Cardiac muscle cell (in vitro differentiated cells and primary cell): ENCODE data around the gene DICER1. TPM values are rescaled to one million over a fixed set of nuclear protein-coding genes. Genes with fewer than 3 reads are reported as not detected.

Source experiments
- DNase-seq, 2 donors: peaks; one replicate each; pipeline versions ENCODE4 v3.0.0 to v3.0.0-alpha.2; 2010 to 2017; ENCODE audit warnings: low read depth in 1 of 2, low spot score in 1 of 2
- H3K27ac ChIP-seq: fragments of 200-600 bp; sonication (generic); 2 replicates; pipeline ENCODE4 v1.5.1; 2016
- H3K27me3 ChIP-seq: fragments of 200-600 bp; sonication (generic); 2 replicates; pipeline ENCODE4 v1.6.0; 2016; ENCODE audit warnings: control low read depth
- H3K36me3 ChIP-seq: fragments of 200-600 bp; sonication (generic); 2 replicates; pipeline ENCODE4 v1.5.1; 2016; ENCODE audit warnings: control low read depth
- H3K4me1 ChIP-seq: fragments of 200-600 bp; sonication (generic); 2 replicates; pipeline ENCODE4 v1.8.1; 2017; ENCODE audit warnings: low read depth, mild to moderate bottlenecking, mixed run types
- H3K4me3 ChIP-seq: fragments of 200-600 bp; sonication (generic); 2 replicates; pipeline ENCODE4 v1.5.1; 2016; ENCODE audit warnings: mild to moderate bottlenecking
- H3K9me3 ChIP-seq: fragments of 200-600 bp; sonication (generic); 2 replicates; pipeline ENCODE4 v1.5.1; 2017; ENCODE audit warnings: low read depth, mild to moderate bottlenecking, control low read depth
- CTCF ChIP-seq: IDR thresholded peaks from 2 replicates; pipeline ENCODE4 v1.5.1; 2012; ENCODE audit warnings: low read depth, mild to moderate bottlenecking, low read length
- polyA plus RNA-seq: library from polyadenylated mRNA; unstranded; fragments of >200 nt; fragmentation: Nextera tagmentation; extraction: Ambion mirVana; gene quantifications from 2 replicates; pipeline ENCODE4 v1.2.1, GENCODE V29; 2016
- total RNA-seq: library from RNA; depleted of rRNA; stranded (reverse); fragments of >200 nt; gene quantifications from 2 replicates; pipeline ENCODE4 v1.2.3, GENCODE V29; 2016

The DICER1 gene
- total and polyA plus RNA-seq, 2 experiments from 2014 or later = 14.6 to 69.8 TPM

- Histone ChIP-seq H3K4me3 (no peak overlapping the region), H3K27me3 (peaks cover 4% of the 10 kb centered on the region), H3K4me1 (no peaks in the 10 kb centered on the region), H3K27ac (no peak overlapping the region), H3K36me3 (no peaks in the 10 kb centered on the region), H3K9me3 (no peaks in the 10 kb centered on the region)
- no peak for TF ChIP-seq CTCF
- no peak for DNase-seq
These were observed 86.4 kb downstream of the DICER1 start for GRCh38 chr14:95070748-95071435.

- Histone ChIP-seq H3K4me3 (no peak overlapping the region), H3K36me3 (no peaks in the 10 kb centered on the region), H3K27me3 (peaks cover 4% of the 10 kb centered on the region), H3K9me3 (no peaks in the 10 kb centered on the region), H3K27ac (no peak overlapping the region), H3K4me1 (no peaks in the 10 kb centered on the region)
- DNase-seq = no peak
- no peak for TF ChIP-seq CTCF
These were observed 87.8 kb downstream of the DICER1 start for GRCh38 chr14:95069547-95069946.

GRCh38 chr14:95069018-95069417 lies 88.3 kb downstream of the DICER1 start:
- H3K4me3 ChIP-seq = no peak overlapping the region
- no peaks in the 10 kb centered on the region for H3K4me1 ChIP-seq
- no peak for DNase-seq
- H3K27me3 ChIP-seq = peaks cover 4% of the 10 kb centered on the region
- TF ChIP-seq CTCF = no peak
- H3K9me3 ChIP-seq = no peaks in the 10 kb centered on the region
- no peaks in the 10 kb centered on the region for H3K36me3 ChIP-seq
- H3K27ac ChIP-seq = no peak overlapping the region

GRCh38 chr14:95068521-95068920 lies 88.8 kb downstream of the DICER1 start:
- DNase-seq = no peak
- H3K9me3 ChIP-seq = no peaks in the 10 kb centered on the region
- TF ChIP-seq CTCF = no peak
- peaks cover 4% of the 10 kb centered on the region for H3K27me3 ChIP-seq
- no peaks in the 10 kb centered on the region for H3K4me1 ChIP-seq
- H3K36me3 ChIP-seq = no peaks in the 10 kb centered on the region
- H3K4me3 ChIP-seq = no peak overlapping the region
- H3K27ac ChIP-seq = no peak overlapping the region

- TF ChIP-seq CTCF = no peak
- Histone ChIP-seq H3K9me3 (no peaks in the 10 kb centered on the region), H3K4me3 (no peak overlapping the region), H3K27ac (no peak overlapping the region), H3K27me3 (peaks cover 4% of the 10 kb centered on the region), H3K4me1 (no peaks in the 10 kb centered on the region), H3K36me3 (no peaks in the 10 kb centered on the region)
- DNase-seq = no peak
These were observed 89.2 kb downstream of the DICER1 start for GRCh38 chr14:95068080-95068479.
